Activated CD4-positive, alpha-beta T cell treated with anti-CD3 and anti-CD28 coated beads, Interleukin-2, amount 10 ng/mL, durations not matched to agents 24 days and 14 days (primary cell): ENCODE data around the gene ASB14. TPM values are rescaled to one million over a fixed set of nuclear protein-coding genes. Genes with fewer than 3 reads are reported as not detected.
"Not testable (repeated sequence)": the region's sequence is repeated elsewhere in the genome, so short reads cannot be mapped to it uniquely, and the experiment has no call there.

ENCODE experiments used
- DNase-seq: peaks from one replicate; pipeline ENCODE4 v3.0.0; 2022
- H3K27ac Mint-ChIP-seq: one replicate; pipeline ENCODE4 v1.8.0; 2022; ENCODE audit warnings: mild to moderate bottlenecking, mixed read lengths
- H3K27me3 Mint-ChIP-seq: one replicate; pipeline ENCODE4 v1.8.0; 2022; ENCODE audit warnings: mixed read lengths
- H3K36me3 Mint-ChIP-seq: one replicate; pipeline ENCODE4 v1.8.0; 2022; ENCODE audit warnings: low read depth, mild to moderate bottlenecking, mixed read lengths
- H3K4me1 Mint-ChIP-seq: one replicate; pipeline ENCODE4 v1.8.0; 2021; ENCODE audit warnings: mixed read lengths
- H3K4me3 Mint-ChIP-seq: one replicate; pipeline ENCODE4 v1.8.0; 2022; ENCODE audit warnings: mild to moderate bottlenecking, moderate library complexity, mixed read lengths
- H3K9me3 Mint-ChIP-seq: one replicate; pipeline ENCODE4 v1.8.0; 2021; ENCODE audit warnings: mixed read lengths
- intact Hi-C: fragments of 100-400 bp; cut with micrococcal nuclease; formaldehyde crosslinking; loops from one replicate; pipeline ENCODE4 v1.15.1; 2023
- total RNA-seq: library from RNA; stranded (reverse); gene quantifications from 2 replicates; pipeline ENCODE4 v1.2.3, GENCODE V29; 2022

ASB14 gene
- total RNA-seq, result not detected in 2 replicates

DNA sequence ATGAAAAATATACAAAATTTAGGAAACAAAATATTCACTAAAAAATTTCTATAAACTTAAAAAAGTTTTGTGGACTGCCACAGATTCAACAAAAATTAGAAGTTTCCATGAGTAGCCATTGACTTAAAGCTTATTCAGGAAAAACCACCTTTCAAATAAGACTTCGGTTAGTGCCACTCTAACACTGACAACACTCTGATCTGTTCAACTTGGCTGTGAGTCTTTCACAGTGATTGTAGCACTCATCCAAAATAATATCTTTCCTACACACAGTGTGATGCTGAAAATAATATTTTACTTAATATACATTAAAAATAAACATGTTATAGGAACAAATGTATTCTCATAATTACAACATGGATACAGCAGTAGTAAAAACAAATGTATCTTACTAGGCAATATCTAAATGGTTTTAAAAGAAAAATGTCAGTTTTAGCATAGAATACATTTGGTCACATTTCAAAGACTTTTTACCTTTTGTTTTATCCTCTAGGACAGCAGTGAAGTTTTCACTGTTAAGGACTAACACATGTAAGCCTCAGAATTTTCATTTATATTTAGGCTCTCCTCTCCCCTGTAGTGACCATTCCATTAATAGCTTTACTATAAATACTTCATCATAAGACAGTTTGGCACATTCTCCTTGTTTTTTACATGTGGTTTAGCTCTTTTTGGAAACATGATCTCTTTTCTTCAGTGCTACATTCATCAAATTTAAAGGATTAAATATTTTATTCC is at the start of gene ASB14:
Gene ASB14 (minus strand): TSS at position 527 of the 738 bp plus-strand sequence. CDS start 652 bp downstream, outside the sequence.
- Mint-ChIP-seq H3K9me3 (no peaks in the 10 kb centered on the region), H3K27me3 (peaks cover 16% of the 10 kb centered on the region), H3K27ac (no peak within 1 kb of the TSS), H3K36me3 (no peaks in the 10 kb centered on the region), H3K4me3 (no peak within 1 kb of the TSS), H3K4me1 (no peaks in the 10 kb centered on the region)
- no peak for DNase-seq
- intact Hi-C loops, result no loop called here

DNA sequence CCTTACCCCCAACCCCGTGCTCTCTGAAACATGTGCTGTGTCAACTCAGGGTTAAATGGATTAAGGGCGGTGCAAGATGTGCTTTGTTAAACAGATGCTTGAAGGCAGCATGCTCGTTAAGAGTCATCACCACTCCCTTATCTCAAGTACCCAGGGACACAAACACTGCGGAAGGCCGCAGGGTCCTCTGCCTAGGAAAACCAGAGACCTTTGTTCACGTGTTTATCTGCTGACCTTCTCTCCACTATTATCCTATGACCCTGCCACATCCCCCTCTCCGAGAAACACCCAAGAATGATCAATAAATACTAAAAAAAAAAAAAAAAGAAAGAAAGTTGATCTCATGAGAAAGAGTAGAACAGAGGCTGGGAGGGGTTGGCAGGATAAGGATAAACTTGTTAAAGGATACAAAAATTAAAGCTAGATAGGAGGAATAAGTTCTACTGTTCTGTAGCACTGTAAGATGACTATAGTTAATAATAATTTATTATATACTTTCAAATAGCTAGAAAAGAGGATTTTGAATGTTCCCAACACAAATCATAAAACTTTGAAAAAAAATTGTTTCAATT is 46.7 kb upstream of the ASB14 start:
- DNase-seq, H3K36me3 Mint-ChIP-seq, H3K4me3 Mint-ChIP-seq, H3K27ac Mint-ChIP-seq, H3K9me3 Mint-ChIP-seq, intact Hi-C loops, H3K4me1 Mint-ChIP-seq: not testable (repeated sequence)
- H3K27me3 Mint-ChIP-seq, result peaks cover 23% of the 10 kb centered on the region

DNA sequence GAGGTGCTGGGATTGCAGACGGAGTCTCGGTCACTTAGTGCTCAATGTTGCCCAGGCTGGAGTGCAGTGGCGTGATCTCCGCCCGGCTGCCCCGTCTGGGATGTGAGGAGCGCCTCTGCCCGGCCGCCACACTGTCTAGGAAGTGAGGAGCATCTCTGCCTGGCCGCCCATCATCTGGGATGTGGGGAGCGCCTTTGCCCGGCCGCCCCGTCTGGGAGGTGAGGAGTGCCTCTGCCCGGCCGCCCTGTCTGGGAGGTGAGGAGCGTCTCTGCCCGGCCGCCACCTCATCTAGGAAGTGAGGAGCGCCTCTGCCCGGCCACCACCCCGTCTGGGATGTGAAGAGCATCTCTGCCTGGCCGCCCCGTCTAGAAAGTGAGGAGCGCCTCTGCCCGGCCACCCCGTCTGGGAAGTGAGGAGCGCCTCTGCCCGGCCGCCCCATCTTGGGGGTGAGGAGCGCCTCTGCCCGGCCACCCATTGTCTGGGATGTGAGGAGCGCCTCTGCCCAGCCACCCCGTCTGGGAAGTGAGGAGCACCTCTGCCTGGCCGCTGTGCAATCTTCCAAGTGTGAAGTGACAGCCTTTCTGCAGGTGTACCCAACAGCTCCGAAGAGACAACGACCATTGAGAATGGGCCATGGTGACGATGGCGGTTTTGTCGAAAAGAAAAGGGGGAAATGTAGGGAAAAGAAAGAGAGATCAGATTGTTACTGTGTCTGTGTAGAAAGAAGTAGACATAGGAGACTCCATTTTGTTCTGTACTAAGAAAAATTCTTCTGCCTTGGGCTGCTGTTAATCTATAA is 46.0 kb upstream of the ASB14 start:
- H3K27me3 Mint-ChIP-seq, result peaks cover 23% of the 10 kb centered on the region
- H3K27ac Mint-ChIP-seq, H3K4me3 Mint-ChIP-seq, DNase-seq, H3K4me1 Mint-ChIP-seq, intact Hi-C loops, H3K9me3 Mint-ChIP-seq, H3K36me3 Mint-ChIP-seq: not testable (repeated sequence)

DNA sequence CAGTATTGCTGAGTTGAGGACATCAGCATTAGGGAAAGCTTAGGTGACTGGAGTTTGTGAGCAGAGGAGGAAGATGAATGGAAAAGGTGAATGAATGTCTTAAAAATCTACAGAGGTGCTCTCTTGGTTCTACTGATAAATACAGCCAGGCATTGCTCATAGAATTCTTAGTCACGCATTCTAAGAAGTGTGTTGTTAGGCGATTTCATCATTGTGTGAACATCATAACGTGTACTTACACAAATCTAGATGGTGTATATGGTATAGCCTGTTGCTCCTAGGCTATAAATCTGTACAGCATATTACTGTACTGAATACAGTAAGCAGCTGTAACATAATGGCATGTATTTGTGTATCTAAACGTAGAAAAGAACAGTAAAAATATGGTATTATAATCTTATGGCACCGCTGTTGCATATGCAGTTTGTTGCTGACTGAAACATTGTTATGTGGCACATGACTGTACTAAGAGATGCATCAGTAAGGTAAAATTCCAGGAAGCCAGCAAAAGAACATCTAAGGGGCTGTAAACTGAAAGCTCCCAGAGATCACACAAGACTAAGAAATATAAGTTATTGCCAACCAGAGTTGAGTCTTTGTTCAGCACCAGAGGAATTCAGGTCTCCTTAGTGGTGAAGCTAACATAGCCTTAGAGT is 42.9 kb upstream of the ASB14 start:
- Mint-ChIP-seq H3K9me3 (no peaks in the 10 kb centered on the region), H3K27me3 (peaks cover 16% of the 10 kb centered on the region), H3K4me3 (no peak overlapping the region), H3K36me3 (no peaks in the 10 kb centered on the region), H3K27ac (no peak overlapping the region), H3K4me1 (no peaks in the 10 kb centered on the region)
- intact Hi-C loops, result no loop called here
- DNase-seq, result no peak

DNA sequence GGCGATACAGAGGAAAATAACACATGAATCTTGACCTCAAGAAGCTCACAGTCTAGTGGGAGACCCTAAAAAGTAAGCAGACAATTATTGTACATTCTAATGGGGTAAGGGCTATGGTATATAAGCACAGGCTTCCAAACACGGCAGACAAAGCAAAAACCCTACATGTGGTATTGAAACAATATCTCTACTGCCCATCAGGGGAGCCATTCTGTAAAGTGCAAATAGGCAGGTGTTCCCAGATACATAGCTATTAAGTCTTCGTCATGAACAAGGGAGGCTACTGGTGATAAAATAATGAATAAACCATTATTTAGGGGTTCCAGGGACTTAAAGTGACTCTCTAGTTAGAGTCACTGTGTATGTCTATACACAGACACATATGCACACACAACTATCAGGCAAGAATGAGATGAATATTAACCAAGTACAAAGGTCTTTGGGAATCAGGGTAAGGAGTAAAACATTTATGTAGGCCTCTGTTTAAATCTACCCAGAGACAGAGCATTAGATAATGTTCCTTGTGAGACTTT is 38.7 kb upstream of the ASB14 start:
- Mint-ChIP-seq H3K36me3 (no peaks in the 10 kb centered on the region), H3K4me1 (no peaks in the 10 kb centered on the region), H3K9me3 (no peaks in the 10 kb centered on the region), H3K27ac (no peak overlapping the region), H3K27me3 (peaks cover 11% of the 10 kb centered on the region), H3K4me3 (no peak overlapping the region)
- DNase-seq, result no peak
- intact Hi-C loops, result no loop called here

- H3K27ac Mint-ChIP-seq, DNase-seq, H3K36me3 Mint-ChIP-seq, intact Hi-C loops, H3K4me1 Mint-ChIP-seq, H3K4me3 Mint-ChIP-seq, H3K27me3 Mint-ChIP-seq, H3K9me3 Mint-ChIP-seq: not testable (repeated sequence)
These were observed 34.0 kb upstream of the ASB14 start for GRCh38 chr3:57326498-57326897.

- Mint-ChIP-seq H3K9me3 (peaks cover 4% of the 10 kb centered on the region), H3K4me3 (no peak overlapping the region), H3K4me1 (no peaks in the 10 kb centered on the region), H3K36me3 (no peaks in the 10 kb centered on the region), H3K27ac (no peak overlapping the region), H3K27me3 (peaks cover 27% of the 10 kb centered on the region)
- intact Hi-C loops, result no loop called here
- DNase-seq, result no peak
These were observed 21.7 kb upstream of the ASB14 start for GRCh38 chr3:57314204-57314603.

DNA sequence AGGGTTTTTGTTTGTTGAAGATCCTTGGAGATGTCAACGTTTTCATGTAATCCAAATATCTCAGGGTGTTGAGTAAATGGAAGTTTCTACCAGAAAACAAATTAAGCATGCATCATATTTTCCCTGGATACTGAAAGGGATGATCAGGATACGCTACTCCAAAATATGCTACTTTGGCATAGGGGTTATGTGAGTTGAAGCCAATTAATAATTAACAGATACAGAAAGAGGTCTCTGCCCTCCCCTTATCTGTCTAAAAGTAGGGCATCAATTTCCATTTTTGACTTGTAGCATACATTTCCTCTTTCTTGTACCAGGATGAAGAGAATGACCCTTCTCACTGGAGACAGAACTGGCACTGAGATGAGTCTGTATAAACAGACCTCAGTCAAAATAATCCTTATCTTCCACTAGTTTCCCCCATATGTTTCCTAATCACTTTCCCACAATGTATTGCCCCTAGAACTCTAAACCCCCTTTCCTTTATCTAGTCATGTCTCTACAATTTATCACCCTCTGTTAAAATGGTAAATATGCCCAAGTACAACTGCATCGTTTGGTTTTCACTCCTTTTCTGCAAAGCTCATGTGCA is 17.4 kb upstream of the ASB14 start:
- H3K27me3 Mint-ChIP-seq, result peaks cover 2% of the 10 kb centered on the region
- H3K27ac Mint-ChIP-seq, result no peak overlapping the region
- H3K9me3 Mint-ChIP-seq, result no peaks in the 10 kb centered on the region
- intact Hi-C loops, result no loop called here
- H3K36me3 Mint-ChIP-seq, result no peaks in the 10 kb centered on the region
- no peak for DNase-seq
- H3K4me1 Mint-ChIP-seq, result no peaks in the 10 kb centered on the region
- H3K4me3 Mint-ChIP-seq, result no peak overlapping the region

- intact Hi-C loops, H3K27ac Mint-ChIP-seq, H3K36me3 Mint-ChIP-seq, H3K4me3 Mint-ChIP-seq, H3K4me1 Mint-ChIP-seq, DNase-seq, H3K9me3 Mint-ChIP-seq: not testable (repeated sequence)
- peaks cover 17% of the 10 kb centered on the region for H3K27me3 Mint-ChIP-seq
These were observed 11.0 kb upstream of the ASB14 start for GRCh38 chr3:57303520-57303919.

- Mint-ChIP-seq H3K36me3 (no peaks in the 10 kb centered on the region), H3K27me3 (peaks cover 25% of the 10 kb centered on the region), H3K27ac (no peak overlapping the region), H3K4me3 (no peak overlapping the region), H3K4me1 (no peaks in the 10 kb centered on the region), H3K9me3 (no peaks in the 10 kb centered on the region)
- intact Hi-C loops, result no loop called here
- DNase-seq, result no peak
These were observed 5.6 kb upstream of the ASB14 start for GRCh38 chr3:57298041-57298440.

DNA sequence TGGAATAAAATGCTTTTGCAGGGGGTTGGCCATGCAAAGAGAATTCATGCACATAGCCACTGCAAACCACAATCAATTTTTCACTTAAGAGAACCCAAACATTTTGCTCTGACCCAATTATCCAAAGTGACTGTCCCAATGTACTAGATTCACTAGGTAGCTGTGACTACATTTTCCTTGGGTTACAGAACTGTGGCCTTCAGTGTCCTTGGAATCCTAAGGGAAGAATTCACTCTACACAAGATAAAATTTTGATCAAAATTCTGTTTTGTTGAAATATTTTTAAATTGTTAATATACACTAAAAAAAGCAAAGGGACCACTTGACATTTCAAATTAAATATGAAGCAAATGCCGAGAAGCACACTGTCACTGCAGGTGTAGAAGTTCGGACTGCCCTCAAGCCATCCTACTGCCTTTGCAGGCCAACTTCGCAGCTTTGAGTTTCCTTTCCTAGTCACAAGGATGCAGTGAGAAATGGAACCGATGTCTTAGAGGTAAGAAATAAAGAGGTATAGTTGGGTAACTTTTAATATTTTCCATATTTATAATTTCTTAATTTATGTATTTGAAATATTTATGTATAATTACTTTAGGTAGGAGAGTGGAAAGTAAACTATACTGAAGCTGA is 527 bp upstream of the ASB14 start:
- intact Hi-C loops, result no loop called here
- Mint-ChIP-seq H3K4me3 (no peak overlapping the region), H3K27ac (no peak overlapping the region), H3K9me3 (no peaks in the 10 kb centered on the region), H3K36me3 (no peaks in the 10 kb centered on the region), H3K4me1 (no peaks in the 10 kb centered on the region), H3K27me3 (peaks cover 18% of the 10 kb centered on the region)
- no peak for DNase-seq

DNA sequence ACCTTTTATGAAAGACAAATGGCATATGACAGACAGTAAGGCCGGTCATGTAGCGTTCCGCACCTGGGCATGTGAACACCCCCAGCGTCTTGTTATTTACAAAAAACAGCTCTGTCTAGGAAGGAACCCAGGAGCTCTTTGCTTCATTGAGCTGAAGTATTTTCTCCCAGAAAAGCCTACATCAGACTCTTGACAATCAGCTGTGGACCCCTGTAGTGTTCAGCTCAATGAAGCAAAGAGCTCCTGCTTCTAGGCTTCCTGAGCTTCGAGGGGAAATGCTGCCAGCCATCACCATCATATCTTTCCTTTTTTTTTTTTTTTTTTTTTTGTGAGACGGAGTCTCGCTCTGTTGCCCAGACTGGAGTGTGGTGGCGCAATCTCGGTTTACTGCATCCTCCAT is 4.1 kb downstream of the ASB14 start:
- Mint-ChIP-seq H3K27ac (no peak overlapping the region), H3K9me3 (peaks cover 6% of the 10 kb centered on the region), H3K4me3 (no peak overlapping the region), H3K36me3 (no peaks in the 10 kb centered on the region), H3K27me3 (peaks cover 11% of the 10 kb centered on the region), H3K4me1 (no peaks in the 10 kb centered on the region)
- intact Hi-C loops, result no loop called here
- DNase-seq, result no peak

DNA sequence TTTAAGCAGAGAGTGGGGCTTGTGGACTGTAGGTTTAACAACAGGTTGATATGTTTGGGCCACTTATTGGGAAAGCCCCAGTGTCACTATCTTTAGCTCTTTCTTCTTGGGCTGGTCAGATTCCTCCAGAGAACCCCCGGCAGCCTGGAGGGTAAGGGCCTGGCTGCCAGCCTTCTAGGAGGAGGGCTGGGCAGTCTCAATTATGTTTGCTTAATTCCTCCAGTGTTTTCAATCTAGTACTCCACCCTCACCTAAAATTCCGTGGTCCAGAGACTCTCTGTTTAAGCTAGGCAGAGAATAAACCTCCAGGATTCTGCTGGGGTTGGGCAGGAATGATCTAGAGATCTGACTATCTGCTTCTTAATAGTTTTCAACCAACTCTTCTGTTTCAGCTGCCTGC is 5.3 kb downstream of the ASB14 start:
- DNase-seq, result no peak
- no peak overlapping the region for H3K4me3 Mint-ChIP-seq
- peaks cover 6% of the 10 kb centered on the region for H3K9me3 Mint-ChIP-seq
- peaks cover 11% of the 10 kb centered on the region for H3K27me3 Mint-ChIP-seq
- no peaks in the 10 kb centered on the region for H3K36me3 Mint-ChIP-seq
- intact Hi-C loops, result no loop called here
- no peaks in the 10 kb centered on the region for H3K4me1 Mint-ChIP-seq
- no peak overlapping the region for H3K27ac Mint-ChIP-seq
